Measurements from ENCODE around the gene TTLL9.

Gene TTLL9

GRCh38 chr20:31988430-31989015 is 118.1 kb downstream of the TTLL9 start:
- DNase-seq: no peak

GRCh38 chr20:31989030-31989645 is 118.7 kb downstream of the TTLL9 start:
- no peak for DNase-seq

GRCh38 chr20:31990641-31991338 is 120.4 kb downstream of the TTLL9 start:
- peak; percentile 60 for DNase-seq

- DNase-seq: peak; percentile 15
Observed at GRCh38 chr20:31991339-31991705, 120.9 kb downstream of the TTLL9 start.

- DNase-seq: no peak
Observed at GRCh38 chr20:31992086-31992485, 121.7 kb downstream of the TTLL9 start.

Data from NCI-H1105 treated with DMSO at 0.1 percent for 48 hours (cell line).